ENCODE data around the gene HDGFL1.

GRCh38 chr6:22613051-22613450 lies 43.7 kb downstream of the HDGFL1 start:
- TF ChIP-seq POLR2A (IDR thresholded peaks at IDR 0.05) (no peak), CTCF (IDR thresholded peaks at IDR 0.05) (no peak)
